Measurements from ENCODE around the gene RAB30.

GRCh38 chr11:83046621-83047172, 25.0 kb downstream of the RAB30 start:
- TF ChIP-seq CTCF (conservative IDR thresholded peaks at IDR 0.05) (no peak), ZFX (IDR thresholded peaks at IDR 0.05) (no peak)

All from C4-2B (cell line).